ENCODE measurements around the gene AGBL4.

The AGBL4 gene

GRCh38 chr1:48610628-48611542, 1412.9 kb downstream of the AGBL4 start:
- Histone ChIP-seq H3K27me3 (ENCODE audit: insufficient read depth, low read depth, severe bottlenecking) (no peaks in the 10 kb centered on the region), H3K9me3 (ENCODE audit: severe bottlenecking) (no peaks in the 10 kb centered on the region), H3K4me3 (ENCODE audit: low read depth, low read length) (no peak overlapping the region), H3K27ac (peak overlapping the region; percentile 64), H3K36me3 (no peaks in the 10 kb centered on the region)
- DNase-seq: peak; percentile 85
- TF ChIP-seq CTCF (IDR thresholded peaks at IDR 0.05; ENCODE audit: low read depth, low read length): no peak

- Histone ChIP-seq H3K27me3 (ENCODE audit: insufficient read depth, low read depth, severe bottlenecking) (no peaks in the 10 kb centered on the region), H3K9me3 (ENCODE audit: severe bottlenecking) (no peaks in the 10 kb centered on the region), H3K4me3 (ENCODE audit: low read depth, low read length) (no peak overlapping the region), H3K36me3 (no peaks in the 10 kb centered on the region), H3K27ac (no peak overlapping the region)
- peak; percentile 39 for DNase-seq
- no peak for TF ChIP-seq CTCF (IDR thresholded peaks at IDR 0.05; ENCODE audit: low read depth, low read length)
Observed at GRCh38 chr1:48608882-48609281, 1414.9 kb downstream of the AGBL4 start.

GRCh38 chr1:48603222-48603621, 1420.5 kb downstream of the AGBL4 start:
- no peaks in the 10 kb centered on the region for H3K27me3 ChIP-seq (ENCODE audit: insufficient read depth, low read depth, severe bottlenecking)
- no peaks in the 10 kb centered on the region for H3K36me3 ChIP-seq
- no peaks in the 10 kb centered on the region for H3K9me3 ChIP-seq (ENCODE audit: severe bottlenecking)
- no peak for TF ChIP-seq CTCF (IDR thresholded peaks at IDR 0.05; ENCODE audit: low read depth, low read length)
- no peak overlapping the region for H3K4me3 ChIP-seq (ENCODE audit: low read depth, low read length)
- H3K27ac ChIP-seq: no peak overlapping the region
- no peak for DNase-seq

- H3K27ac ChIP-seq: no peak overlapping the region
- no peak overlapping the region for H3K4me3 ChIP-seq (ENCODE audit: low read depth, low read length)
- no peaks in the 10 kb centered on the region for H3K9me3 ChIP-seq (ENCODE audit: severe bottlenecking)
- no peak for DNase-seq
- H3K36me3 ChIP-seq: no peaks in the 10 kb centered on the region
- no peaks in the 10 kb centered on the region for H3K27me3 ChIP-seq (ENCODE audit: insufficient read depth, low read depth, severe bottlenecking)
- TF ChIP-seq CTCF (IDR thresholded peaks at IDR 0.05; ENCODE audit: low read depth, low read length): no peak
Observed at GRCh38 chr1:48602349-48602748, 1421.4 kb downstream of the AGBL4 start.

GRCh38 chr1:48600182-48600581, 1423.6 kb downstream of the AGBL4 start:
- no peak overlapping the region for H3K27ac ChIP-seq
- no peak for DNase-seq
- H3K4me3 ChIP-seq (ENCODE audit: low read depth, low read length): no peak overlapping the region
- H3K36me3 ChIP-seq: no peaks in the 10 kb centered on the region
- H3K27me3 ChIP-seq (ENCODE audit: insufficient read depth, low read depth, severe bottlenecking): no peaks in the 10 kb centered on the region
- no peak for TF ChIP-seq CTCF (IDR thresholded peaks at IDR 0.05; ENCODE audit: low read depth, low read length)
- H3K9me3 ChIP-seq (ENCODE audit: severe bottlenecking): no peaks in the 10 kb centered on the region
